GM19455 (cell line): ENCODE measurements around the gene OVCA2.

Experiments
- ATAC-seq: cut with Tn5 transposase; IDR thresholded peaks from one replicate; pipeline ENCODE4 v1.9.1; 2021; ENCODE audit not compliant: unreplicated experiment

The OVCA2 gene

GRCh38 chr17:2051933-2052559, 10.2 kb downstream of the OVCA2 start:
- no peak for ATAC-seq

DNA sequence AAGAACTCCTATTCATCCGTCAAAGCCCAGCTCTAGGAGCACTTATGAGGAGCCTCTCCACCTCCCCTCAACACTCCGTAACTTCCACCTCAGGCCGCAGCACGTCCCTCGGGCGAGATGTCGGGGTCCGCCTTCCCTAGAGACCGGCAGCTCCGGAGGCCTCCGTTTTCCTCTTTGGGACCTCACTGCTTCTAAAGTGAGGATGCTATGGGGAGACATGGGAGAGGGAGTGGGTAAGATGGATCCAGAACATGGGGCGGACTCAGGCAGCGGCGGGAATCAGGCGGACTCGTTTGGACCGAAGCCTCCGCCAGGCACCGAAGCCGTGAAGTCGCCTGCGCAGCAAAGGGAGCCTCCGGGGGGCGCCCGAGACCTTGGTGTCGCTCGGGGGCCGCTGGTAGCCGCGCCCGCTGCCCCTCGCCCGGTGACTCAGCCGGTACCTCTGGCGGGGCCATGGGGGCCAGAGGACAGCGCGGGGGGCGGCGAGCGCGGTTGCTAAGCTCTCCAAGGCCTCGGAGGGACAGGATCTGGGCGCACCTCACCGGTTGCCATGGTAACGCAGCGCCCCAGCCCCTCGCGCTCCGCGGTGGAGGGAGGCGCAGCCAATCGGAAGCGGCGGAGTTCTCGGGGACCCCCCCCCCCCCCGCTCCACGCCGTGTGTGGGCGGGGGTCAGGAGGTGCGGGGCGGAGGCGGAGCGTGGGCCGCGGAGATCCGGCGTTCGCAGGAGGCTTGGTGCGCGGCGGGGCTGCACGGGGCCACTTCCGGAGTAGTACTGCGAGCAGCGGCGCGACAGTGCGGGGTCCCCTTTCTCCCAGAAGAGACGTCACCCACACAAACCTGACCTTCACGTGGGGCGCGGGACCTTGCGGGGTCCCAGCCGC, 11.8 kb downstream of the OVCA2 start:
- no peak for ATAC-seq

DNA sequence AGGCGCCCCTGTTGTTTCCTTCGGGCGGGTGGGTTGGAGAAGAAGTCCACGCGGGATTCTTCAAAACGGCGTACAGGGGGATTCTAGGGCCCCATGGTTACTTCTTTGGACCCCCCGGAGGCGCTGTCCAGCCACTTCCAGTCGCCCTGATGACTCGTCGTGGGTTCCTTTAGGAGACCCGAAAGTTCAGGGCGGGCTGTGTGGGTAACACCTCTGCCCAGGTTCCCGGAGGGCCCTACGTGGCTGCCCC, 12.4 kb downstream of the OVCA2 start:
- no peak for ATAC-seq

DNA sequence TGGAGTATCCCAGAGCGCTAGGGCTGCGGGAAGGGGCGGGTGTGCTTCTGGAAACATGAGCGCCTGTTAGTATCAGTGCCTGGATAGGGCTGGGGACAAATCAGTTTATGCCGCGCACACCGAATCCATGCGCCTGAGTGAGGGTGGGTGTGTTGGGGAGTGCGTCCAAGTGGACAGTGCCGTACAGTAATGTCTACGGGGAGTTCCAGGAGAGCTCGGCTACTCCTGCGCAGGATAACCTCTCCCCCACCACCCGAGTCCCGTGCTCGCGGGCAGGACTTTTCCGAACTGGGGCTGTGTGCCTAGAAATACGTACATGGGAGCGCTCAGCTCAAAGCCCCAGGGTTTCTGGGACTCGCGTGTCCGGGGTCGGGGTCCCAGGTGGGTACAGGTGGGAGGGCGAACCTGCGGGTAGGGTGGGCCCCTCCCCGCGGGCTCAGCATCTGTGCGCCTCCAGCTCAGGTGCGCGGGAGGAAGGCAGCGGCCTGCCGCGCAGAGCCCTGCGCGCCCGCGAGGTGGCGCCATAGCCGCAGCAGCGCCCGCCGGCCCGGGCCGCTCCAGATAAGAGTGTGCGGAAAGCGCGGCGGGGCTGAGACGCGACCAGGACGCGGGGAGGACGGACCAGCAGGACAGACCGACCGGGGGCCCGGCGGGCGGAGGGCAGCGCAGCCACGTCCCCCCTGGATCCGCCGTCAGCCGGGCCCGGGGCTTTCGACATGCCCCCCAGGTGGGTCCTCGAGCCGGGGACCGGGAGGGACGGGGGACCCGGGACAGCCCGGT, 12.9 kb downstream of the OVCA2 start, which contains the start of gene HIC1:
Gene HIC1 (plus strand): TSS at position 592 of the 780 bp plus-strand sequence. CDS start 1,588 bp downstream, outside the sequence.
- ATAC-seq, result peak; percentile 27

DNA sequence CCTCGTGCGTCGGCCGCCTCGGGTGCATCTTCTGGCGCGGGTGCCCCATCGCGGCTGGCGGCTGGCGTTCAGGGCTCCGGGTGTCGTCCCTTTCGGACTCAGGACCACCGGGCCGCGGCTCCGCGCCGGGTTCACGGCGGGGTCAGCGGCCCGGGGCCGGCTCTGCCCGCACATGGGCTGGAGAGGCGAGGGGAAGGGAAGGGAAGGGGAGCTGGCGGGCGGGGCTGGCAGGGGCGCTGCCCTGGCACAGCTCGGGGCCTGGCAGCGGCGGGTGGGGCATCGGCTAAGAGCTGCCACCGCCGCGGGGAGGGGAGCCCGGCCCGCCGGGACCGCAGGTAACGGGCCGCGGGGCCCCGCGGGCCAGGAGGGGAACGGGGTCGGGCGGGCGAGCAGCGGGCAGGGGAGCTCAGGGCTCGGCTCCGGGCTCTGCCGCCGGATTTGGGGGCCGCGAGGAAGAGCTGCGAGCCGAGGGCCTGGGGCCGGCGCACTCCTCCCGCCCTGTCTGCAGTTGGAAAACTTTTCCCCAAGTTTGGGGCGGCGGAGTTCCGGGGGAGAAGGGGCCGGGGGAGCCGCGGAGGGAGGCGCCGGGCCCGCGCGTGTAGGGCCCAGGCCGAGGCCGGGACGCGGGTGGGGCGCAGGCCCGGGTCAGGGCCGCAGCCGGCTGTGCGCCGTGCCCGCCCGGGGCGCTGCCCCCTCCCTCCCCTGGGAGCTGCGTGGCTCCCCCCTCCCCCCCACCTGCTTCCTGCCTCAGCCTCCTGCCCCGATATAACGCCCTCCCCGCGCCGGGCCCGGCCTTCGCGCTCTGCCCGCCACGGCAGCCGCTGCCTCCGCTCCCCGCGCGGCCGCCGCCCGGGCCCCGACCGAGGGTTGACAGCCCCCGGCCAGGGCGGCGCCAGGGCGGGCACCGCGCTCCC, 13.7 kb downstream of the OVCA2 start:
- no peak for ATAC-seq

DNA sequence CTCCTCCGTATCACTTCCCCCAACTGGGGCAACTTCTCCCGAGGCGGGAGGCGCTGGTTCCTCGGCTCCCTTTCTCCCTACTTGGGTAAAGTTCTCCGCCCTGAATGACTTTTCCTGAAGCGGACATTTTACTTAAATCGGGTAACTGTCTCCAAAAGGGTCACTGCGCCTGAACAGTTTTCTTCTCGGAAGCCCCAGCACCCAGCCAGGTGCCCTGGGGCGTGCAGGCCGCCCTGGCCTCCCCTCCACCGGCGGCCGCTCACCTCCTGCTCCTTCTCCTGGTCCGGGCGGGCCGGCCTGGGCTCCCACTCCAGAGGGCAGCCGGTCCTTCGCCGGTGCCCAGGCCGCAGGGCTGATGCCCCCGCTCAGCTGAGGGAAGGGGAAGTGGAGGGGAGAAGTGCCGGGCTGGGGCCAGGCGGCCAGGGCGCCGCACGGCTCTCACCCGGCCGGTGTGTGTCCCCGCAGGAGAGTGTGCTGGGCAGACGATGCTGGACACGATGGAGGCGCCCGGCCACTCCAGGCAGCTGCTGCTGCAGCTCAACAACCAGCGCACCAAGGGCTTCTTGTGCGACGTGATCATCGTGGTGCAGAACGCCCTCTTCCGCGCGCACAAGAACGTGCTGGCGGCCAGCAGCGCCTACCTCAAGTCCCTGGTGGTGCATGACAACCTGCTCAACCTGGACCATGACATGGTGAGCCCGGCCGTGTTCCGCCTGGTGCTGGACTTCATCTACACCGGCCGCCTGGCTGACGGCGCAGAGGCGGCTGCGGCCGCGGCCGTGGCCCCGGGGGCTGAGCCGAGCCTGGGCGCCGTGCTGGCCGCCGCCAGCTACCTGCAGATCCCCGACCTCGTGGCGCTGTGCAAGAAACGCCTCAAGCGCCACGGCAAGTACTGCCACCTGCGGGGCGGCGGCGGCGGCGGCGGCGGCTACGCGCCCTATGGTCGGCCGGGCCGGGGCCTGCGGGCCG, 14.7 kb downstream of the OVCA2 start:
- ATAC-seq, result no peak

- ATAC-seq, result no peak
Measured at GRCh38 chr17:2057175-2057759, 15.4 kb downstream of the OVCA2 start.

DNA sequence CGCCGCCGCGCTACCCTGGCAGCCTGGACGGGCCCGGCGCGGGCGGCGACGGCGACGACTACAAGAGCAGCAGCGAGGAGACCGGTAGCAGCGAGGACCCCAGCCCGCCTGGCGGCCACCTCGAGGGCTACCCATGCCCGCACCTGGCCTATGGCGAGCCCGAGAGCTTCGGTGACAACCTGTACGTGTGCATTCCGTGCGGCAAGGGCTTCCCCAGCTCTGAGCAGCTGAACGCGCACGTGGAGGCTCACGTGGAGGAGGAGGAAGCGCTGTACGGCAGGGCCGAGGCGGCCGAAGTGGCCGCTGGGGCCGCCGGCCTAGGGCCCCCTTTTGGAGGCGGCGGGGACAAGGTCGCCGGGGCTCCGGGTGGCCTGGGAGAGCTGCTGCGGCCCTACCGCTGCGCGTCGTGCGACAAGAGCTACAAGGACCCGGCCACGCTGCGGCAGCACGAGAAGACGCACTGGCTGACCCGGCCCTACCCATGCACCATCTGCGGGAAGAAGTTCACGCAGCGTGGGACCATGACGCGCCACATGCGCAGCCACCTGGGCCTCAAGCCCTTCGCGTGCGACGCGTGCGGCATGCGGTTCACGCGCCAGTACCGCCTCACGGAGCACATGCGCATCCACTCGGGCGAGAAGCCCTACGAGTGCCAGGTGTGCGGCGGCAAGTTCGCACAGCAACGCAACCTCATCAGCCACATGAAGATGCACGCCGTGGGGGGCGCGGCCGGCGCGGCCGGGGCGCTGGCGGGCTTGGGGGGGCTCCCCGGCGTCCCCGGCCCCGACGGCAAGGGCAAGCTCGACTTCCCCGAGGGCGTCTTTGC, 16.2 kb downstream of the OVCA2 start:
- no peak for ATAC-seq

GRCh38 chr17:2058586-2059546, 17.0 kb downstream of the OVCA2 start:
- no peak for ATAC-seq

- ATAC-seq, result no peak
Measured at GRCh38 chr17:2059547-2060384, 17.9 kb downstream of the OVCA2 start.

- no peak for ATAC-seq
Measured at GRCh38 chr17:2060385-2060658, 18.5 kb downstream of the OVCA2 start.

DNA sequence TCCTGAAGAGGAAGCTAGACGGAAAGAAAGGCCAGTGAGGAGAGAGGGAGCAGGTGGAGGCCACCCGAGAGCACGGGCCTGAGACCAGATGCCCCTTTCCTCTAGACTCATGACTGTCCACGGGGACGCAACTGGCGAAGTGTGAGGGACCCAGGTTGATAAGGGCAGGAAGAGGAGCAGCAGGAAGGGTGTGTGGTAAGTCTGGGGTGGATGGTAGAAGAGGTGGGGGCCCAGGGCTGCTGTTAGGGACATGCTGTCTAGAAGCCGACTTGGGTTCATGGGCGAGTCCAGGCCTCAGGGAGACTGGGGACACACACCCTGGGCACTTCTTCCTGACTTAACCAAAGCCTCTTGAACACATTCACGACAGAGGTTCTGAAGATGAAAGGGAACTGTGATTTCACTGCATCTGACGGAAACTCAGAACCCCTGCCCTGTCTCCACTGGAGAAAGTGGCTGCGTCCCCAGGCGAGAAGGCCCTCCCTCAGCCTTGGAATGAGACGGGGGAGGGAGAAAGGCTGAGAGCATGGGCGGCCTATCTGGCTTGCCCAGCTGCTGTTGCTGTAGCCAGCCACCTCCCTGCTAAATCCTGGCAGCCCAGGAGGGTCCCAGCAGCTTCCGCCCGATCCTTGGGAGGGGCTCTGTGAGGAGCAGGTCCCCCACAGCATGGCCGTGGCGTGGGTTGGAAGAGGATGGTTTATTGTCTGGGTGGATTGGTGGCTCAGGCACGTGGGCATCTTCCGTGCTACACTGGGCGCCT, 19.0 kb downstream of the OVCA2 start:
- ATAC-seq, result no peak

GRCh38 chr17:2061441-2061958, 19.7 kb downstream of the OVCA2 start:
- ATAC-seq, result no peak

- ATAC-seq, result no peak
Measured at GRCh38 chr17:2062571-2063183, 20.9 kb downstream of the OVCA2 start.
